Measurements from ENCODE around the gene SLC25A39.

The SLC25A39 gene

DNA sequence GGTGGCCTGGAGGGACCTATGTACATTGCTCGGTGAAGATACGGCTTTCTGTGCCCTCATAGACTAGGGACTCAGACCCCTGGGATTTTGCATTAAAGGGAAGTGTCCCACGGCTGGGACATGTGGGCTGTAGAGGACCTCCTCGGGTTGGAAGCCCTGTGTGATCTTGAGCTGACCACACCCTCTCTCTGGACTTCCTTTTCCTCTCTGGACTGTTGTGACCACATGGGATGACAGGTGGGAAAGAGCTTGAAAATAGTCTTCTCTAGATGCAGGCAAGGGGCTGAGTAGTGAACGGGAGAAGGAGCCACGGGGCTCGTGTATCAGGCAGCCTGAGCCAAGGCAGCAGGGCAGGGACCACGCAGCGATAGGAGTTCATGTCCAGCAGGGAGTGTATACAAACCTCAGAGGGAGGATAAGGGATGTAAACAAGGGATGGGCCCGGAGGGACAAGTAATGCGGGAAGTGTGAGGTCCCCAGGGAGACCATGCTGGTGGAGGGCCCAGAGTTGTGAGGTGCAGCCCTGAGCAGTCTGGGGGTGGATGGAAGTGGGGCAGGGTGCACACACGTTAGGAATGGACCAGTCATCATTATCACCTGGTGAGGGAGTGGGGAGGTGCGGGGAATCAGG lies 52.2 kb downstream of the SLC25A39 start:
- DNase-seq: no peak

All from CD4-positive, alpha-beta T cell treated with Interleukin-17A for 4 hours (primary cell).